ENCODE results near the gene PRRX1. TPM values are rescaled to one million over a fixed set of nuclear protein-coding genes. Genes with fewer than 3 reads are reported as not detected.

Gene PRRX1
- polyA plus RNA-seq, 1 donor, result 167 TPM

DNA sequence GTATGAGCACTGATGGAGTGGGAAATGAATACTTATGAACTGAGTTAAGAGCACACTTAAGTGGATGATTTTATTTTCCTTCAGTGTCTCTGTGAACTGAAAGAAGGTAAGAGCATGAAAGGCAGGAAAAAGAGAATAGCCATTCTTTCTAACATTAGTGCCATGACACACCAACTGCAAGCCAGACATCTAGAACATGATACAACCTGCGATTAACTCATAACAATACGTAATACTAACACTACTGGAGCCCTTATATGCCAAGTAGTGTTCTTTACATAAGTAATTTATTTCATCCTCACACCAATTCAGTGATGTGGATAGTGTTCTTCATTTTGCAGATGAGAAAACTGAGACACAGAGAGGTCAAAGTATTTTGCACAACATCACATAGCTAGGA is 56.7 kb downstream of the PRRX1 start:
- DNase-seq (ENCODE audit: low read depth), result no peak

DNA sequence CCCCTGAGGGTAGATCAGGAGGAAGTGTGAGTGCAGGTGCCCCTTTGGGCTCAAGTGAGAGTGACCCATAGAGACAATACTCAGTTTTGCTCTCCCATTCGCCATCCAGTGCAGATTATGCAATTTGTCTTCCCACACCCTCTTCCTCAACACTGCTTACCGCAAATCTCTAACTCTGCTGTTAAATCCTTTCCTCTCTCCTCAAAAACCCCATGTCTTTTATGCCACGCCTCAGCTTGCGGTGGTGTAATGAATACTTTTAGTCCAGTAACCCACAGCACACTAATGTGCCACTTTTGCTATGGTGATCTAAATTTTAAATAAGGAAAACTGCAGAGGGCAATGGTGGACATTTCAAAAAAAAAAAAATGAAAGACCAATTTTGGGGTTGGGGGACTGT is 57.7 kb downstream of the PRRX1 start:
- DNase-seq (ENCODE audit: low read depth), result no peak

DNA sequence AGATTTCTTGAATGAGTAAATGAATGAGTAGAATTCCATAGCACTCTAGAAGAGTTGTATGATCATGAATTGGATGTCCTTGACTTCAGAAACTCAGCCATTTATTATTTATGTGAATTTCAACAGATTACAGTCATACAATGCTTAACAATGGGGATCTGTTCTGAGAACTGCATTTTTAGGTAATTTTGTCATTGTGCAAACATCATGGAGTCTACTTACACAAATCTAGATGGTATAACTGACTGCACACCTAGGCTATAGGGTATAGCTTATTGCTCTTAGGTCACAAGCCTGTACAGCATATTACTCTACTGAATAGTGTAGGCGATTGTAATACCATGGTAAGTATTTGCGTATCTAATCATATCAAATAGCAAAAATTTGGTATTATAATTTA is 59.6 kb downstream of the PRRX1 start:
- no peak for DNase-seq (ENCODE audit: low read depth)

DNA sequence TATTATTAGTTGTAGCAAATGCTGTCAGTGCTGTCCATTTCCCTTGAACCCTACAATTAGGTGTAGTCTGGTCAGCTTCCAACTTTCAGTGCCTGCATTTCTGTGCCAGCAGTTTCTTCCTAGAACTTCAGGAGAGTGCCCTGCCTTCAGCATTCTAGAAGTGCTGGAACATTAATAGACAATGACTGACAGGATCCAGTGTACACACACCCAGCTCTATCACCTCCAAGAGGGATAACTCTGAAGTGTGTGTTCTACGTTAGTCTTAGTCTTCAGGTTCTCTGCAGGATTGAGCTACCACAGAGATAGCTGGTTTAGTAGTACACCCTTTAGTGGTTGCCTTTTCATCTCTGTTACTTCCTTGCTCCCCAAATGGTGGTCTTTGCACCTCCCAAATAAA is 61.4 kb downstream of the PRRX1 start:
- no peak for DNase-seq (ENCODE audit: low read depth)

DNA sequence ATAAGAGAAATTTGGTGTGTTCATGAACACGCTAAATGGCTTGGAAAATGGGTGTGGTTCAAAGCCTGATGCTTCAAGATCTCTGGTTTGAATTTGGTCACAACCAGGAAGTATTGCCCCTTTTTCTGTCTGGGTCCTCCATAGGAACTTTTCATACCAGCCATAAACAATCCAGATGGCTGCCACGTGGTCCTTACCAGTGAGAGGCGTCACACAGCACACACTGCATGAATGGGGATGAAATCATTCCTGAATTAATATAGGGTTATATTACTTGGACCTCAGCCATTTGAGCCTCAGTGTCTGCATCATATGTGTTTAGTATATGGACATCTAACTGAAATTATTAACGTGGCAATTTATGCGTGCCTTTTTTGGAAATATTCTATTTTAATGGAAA is 64.0 kb downstream of the PRRX1 start:
- DNase-seq (ENCODE audit: low read depth), result no peak

DNA sequence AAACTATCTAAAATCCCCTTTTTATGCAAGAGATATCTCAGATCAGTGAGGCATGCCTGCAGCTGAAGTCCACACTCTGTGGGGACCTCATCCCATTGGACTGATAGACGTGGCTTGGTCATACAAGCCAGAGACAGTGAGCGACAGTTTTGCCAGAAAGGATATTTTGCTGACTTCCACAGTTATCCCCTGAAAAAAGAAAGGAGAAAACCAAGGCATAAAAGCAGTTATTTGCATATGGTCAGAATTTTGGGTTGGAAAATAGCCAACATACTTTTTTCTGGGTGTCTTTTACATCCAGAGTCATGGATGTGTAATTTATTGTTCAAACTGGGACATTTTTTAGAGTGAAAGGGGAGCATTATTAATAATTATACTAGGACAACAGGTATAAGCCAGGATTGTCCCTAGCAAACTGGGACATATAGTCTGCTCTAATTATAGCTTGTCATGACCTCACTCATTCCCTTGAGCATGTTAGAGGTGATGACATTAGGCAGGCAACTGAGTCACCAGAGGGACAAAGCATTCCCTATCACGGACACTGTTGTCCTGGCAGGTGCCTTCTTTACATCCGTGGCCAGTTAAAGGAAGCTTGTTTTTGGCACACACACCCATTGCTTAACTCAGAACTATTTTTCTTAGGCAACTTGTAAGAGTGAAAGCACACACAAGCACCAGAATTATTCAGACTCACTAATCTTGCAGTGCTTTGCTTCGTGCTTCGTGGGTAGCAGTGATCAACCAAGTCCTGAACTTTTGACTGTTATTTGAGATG is 65.5 kb downstream of the PRRX1 start:
- DNase-seq (ENCODE audit: low read depth), result no peak

DNA sequence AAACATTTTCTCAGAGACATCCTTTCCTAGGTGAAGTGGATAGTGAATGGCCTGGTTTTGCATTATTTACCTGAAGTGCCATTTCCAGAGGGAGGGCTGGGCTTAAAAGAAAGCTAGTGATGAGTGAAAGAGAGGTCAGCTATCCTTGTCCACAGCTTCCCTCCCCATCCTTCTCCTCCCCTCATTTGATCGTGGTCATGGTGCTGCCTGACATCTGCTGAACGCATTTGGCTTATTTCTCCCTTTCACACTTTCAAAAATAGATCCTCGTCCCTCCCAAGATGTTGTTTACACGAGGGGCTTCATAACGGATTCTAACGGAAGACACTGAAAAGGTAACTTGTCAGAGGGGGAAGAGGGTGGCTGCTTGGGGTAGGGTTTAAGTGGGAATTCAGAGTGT is 66.1 kb downstream of the PRRX1 start:
- no peak for DNase-seq (ENCODE audit: low read depth)

DNA sequence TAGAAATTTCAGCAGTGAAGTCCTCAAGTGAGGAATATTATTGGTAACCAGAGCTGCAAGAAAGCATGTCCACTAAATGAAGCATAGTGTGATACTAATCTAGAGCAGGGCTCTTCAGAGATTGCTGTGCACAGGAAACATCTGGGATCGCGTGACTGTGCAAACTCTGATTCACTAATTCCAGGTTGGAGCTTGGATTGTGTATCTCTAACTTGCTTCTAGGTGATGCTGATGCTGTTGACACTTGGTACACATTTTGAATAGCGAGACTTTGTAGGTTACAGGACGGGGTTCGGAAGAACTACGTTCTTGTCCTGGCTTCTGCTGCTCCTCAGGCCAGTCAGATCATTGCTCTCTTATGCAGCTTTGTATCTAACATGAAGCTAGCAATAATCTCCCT is 66.5 kb downstream of the PRRX1 start:
- no peak for DNase-seq (ENCODE audit: low read depth)

DNA sequence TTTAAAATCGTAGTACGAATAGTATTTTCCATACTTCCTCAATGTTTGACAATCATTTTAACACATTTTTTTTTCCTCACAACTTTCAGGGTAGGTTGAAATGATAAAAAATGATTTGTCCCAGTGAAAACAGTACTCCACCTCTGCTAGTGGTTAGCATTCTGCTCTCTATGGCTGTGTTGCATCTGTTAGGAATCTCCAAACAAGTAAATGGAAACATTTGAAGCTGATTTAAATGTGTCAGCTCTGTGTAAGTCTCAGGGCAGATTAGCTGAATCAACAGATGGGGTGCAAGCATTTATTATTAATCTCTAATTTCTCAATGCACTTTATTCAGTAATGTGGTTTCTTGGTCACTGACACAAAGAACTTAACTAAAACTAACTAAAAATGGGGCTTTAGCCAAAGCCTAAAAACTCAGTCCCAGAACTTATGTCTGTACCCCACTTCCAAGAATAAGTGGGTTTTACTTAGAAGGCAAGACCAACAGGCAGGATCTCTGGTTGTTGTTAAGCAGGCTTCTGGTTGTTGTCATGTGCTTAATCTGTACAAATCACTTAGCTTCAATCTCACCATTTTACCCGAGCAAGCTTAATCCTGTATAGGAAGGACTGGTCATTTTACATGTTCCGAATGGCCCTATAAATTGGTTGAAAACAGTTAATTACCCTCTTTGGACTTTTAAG is 67.8 kb downstream of the PRRX1 start:
- no peak for DNase-seq (ENCODE audit: low read depth)

DNA sequence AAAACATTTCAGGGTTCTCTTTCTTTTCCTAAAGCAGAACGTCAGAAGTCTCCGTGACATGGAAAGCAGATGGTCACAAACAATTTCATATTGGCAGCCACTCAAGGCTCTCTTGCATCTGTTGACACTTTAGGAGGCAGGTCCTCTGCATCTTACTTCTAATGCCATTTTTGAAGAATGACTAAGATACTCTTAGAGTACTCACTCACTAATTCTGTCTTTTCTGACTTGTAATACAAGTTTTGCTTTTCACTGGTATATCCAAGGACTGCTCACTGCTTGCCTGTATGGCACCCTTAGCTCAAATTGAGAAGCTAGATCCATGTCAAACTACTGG is 68.3 kb downstream of the PRRX1 start:
- DNase-seq (ENCODE audit: low read depth), result no peak

DNA sequence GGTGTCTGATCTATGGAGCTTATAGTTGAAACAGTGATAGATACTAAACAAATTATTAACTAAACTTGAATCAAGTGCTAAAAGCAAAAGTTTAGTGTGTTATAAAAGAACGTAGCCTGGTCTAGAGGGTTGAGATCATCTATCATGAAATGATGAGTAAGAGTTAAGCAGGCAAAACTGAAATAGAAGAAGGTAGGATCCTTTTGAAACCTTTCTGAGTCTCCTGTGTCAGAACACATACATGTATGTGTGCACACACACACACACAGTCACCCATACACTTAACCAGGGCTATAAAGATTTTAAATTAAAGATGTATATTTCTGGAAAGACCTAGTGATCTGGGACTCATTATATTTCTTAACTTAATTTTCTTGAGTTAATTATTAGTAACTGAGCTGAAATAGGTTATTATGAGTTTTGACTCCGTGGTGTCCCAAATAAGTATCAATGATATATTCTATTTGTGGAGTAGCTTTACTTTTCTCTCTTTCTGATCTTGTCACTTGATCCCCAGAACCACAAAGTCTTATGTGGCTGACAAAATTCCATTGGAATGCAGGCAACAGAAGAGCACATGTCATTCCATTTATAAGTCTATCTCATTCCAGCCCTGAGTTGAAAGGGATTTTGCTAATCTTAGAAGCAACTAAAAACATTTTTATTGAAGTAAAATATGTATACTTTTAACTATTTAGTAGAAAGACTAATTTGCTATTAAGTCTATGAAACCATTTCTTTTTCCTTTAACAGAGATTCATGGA is 70.7 kb downstream of the PRRX1 start:
- no peak for DNase-seq (ENCODE audit: low read depth)

DNA sequence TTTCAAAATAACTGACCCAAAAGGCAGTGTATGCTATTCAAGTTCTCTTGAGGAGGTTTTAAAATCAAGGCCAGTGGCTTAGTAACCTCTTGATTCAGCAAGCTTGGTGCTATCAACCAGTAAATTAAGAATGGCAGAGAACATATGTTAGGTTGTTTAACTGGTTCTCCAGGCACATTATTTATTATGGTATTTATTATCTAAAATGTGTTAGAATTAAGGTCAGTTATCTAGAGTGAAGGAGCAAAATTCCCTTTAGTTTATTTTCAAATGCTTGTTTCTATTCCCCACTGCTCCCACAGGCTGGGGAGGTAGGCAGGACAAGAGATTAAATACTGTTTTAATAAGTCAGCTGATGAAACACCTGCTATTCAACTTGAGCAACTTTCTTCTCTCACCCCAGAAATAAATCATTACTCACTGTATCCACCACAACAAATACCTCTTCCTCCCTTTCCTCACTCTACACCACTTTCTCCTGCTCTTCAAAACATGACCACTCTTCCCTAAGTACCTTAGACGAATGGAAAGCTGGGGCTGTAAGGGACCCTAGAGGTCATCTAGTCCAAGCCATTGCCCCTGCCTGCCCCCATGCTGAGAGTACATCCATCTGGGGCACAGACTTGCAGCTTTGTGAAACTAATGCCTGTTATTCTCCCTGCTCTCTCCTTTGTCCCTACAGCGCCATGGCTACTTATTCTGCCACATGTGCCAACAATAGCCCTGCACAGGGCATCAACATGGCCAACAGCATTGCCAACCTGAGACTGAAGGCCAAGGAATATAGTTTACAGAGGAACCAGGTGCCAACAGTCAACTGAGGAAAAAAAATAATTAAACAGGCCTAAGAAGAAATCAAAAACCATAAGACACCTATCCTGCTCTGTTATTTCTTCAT is 71.7 kb downstream of the PRRX1 start:
- DNase-seq (ENCODE audit: low read depth), result no peak

DNA sequence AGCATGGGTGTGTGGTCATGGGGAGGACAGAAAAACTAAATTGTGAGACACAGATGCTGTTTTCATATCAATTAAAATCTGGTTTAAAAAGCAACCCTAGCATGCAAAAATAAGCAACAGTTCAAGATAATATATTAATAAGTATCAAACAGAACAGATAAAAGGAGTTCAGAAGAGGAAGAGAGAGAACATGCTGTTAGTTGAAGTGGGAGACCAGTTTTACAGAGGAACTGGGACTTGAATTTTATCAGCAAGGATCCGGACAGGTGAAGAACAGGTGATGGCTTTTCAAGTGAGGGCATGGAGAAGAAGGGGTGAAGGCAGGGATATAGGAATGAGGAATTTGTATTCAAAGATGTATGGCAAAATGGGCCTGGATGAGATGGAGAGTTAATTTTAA is 75.9 kb downstream of the PRRX1 start:
- no peak for DNase-seq (ENCODE audit: low read depth)

DNA sequence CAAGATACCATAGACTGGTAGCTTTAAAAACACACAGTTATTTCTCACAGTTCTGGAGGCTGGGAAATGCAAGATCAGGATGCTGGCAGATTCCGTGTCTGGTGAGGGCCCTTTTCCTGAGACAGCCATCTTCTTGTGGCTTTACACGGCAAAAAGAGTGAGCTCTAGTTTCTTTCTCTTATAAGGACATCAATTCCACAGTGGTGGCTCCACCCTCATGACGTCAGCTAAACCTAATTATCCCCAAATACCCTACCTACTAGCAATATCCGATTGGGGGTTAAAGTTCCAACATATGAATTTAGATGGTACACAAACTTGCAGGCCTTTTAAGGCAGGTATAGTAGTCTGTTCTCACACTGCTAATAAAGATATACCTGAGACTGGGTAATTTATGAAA is 77.7 kb downstream of the PRRX1 start:
- no peak for DNase-seq (ENCODE audit: low read depth)

DNA sequence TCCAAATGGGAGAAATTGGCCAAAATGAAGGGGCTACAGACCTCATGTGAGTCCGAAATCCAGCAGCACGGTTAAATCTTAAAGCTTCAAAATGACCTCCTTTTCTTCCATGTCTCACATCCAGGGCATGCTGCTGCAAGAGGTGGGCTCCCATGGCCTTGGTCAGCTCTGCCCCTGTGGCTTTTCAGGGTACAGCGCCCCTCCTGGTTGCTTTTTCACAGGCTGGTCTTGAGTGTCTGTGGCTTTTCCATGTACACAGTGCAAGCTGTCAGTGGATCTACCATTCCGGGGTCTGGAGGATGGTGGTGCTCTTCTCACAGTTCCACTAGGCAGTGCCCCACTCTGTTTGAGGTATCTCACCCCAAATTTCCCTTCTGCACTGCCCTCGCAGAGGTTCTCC is 78.7 kb downstream of the PRRX1 start:
- no peak for DNase-seq (ENCODE audit: low read depth)

DNA sequence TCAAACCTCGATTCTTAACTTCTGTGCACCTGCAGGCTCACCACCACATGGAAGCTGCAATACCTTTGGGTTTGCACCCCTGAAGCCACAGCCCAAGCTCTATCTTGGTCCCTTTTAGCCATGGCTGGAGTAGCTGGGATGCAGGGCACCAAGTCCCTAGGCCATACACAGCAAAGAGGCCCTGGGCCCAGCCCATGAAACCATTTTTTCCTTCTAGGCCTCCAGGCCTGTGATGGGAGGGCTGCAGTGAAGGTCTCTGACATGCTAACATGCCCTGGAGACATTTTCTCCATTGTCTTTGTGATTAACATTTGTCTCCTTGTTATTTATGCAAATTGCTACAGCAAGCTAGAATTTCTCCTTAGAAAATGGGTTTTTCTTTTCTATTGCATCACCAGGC is 79.2 kb downstream of the PRRX1 start:
- DNase-seq (ENCODE audit: low read depth), result no peak

DNA sequence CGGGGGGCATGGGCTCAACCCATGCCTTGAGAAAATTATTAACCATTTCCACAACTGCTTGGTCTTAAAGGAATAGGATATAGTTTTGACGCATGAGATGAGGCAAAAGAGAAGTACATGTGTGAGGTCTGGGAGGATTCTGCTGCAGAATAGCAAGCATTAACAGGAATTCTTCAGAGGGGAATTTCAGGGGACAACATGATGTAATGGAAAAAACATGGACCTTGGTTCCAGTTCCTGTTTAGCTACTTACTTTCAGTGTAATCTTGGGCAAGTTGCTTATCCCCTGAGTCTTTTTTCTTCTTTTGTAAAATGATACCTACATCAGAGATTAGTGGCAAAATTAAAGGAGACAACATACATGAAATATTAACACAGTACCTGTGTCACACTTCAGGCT is 85.6 kb downstream of the PRRX1 start:
- no peak for DNase-seq (ENCODE audit: low read depth)

DNA sequence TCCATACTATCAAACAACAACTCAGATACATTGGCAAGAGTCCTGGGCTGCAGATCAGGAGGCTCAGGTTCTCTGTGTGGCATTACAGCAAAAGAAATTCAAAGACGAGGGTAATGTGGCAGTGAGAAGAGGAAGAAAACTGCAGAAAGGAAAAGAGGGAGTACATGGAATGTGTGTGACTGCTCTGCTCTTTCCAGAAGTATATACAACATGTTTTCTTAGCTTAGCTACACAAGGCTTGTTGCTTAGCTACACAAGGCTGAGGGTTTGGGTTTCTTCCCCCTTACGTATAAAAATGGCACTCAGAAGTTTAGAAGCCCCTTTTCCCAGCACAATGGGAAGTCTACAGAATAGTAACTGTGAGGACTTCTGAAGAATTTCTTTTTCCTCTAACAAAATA is 86.0 kb downstream of the PRRX1 start:
- DNase-seq (ENCODE audit: low read depth), result no peak

DNA sequence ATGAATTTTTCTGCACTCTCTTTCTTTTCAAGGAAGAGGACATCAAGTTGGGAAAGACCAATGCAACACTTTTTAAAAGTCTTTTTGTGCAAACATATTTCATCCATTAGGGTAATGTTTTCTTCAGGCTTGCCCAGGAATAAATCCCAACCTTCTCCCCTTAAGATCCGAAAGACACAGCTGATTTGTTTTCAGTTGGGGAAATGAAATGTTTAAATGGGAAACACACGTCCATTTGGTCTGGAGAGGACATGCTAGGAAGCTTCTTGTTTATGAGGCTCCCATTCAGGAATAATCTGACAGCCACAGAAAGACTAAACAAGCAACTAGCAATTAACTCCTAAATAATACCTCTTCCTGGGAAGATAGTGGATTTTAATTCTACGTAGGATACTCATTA is 91.9 kb downstream of the PRRX1 start:
- DNase-seq (ENCODE audit: low read depth), result no peak

DNA sequence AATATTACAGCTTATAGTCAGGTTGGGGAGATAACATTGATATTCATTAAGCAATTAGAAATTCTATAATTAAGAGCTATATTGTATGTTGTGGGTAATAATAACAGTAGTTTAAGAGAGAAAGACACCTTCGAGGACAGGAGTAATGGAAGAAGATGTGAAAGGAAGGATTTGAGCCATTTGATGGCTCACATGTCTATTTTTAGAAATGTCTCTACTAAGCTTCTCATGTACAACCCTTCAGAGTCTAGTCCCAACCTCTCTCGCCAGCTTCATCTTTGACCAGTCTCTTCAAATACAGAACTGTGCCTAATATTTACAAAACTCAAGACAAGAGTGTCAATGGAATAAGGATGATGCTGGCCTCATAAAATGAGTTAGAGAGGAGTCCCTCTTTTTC is 95.1 kb downstream of the PRRX1 start:
- DNase-seq (ENCODE audit: low read depth), result no peak

DNA sequence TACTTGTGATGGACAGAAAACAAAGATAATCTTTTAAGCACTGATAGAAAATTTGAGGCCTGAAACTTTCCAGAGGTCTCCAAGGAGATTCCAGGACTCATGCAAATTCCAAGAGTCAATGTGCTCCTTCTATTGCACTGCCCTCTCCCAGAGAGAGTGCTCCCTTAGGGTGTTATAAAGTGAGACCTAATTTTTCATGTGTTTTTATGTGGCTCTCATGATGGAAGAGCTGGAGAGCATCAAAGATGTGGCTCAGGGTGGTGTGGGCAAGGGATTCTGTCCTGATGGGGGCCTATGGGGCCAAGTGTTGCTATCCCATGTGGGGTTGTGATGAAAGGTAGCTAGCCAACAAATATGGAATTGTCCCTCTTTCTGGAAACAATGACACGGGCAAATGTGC is 101.3 kb downstream of the PRRX1 start:
- DNase-seq (ENCODE audit: low read depth), result no peak

DNA sequence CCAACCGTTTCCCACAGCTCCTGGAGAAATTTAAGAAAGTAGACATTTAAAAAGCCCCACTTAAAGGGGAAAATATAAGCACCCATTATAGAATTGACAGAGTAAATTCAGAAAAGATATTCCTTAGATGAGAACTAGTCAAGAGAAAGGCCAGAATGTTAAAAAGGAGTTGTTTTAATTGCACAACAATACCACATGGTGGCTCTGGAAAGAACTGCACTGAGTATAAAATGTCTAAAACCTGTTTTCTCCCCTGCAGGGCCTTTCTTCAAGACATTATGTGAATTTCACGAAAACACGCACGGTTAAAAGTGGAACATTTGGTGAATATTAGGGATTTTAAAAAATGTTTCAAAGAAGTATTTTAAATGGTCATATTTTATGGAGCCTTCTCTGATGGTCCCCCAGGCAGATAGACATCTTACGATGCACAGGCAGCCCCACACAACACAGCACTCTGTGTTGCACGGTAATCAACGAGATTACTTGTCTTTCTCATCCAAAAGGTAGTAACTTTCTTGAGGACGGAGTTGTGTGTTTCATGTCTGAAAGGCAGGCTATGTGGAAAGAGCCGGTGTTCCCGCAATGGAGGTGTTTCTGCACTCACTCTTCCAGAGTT is 101.9 kb downstream of the PRRX1 start:
- DNase-seq (ENCODE audit: low read depth), result no peak
